ENCODE data around the gene OPN1SW.

Gene OPN1SW

DNA sequence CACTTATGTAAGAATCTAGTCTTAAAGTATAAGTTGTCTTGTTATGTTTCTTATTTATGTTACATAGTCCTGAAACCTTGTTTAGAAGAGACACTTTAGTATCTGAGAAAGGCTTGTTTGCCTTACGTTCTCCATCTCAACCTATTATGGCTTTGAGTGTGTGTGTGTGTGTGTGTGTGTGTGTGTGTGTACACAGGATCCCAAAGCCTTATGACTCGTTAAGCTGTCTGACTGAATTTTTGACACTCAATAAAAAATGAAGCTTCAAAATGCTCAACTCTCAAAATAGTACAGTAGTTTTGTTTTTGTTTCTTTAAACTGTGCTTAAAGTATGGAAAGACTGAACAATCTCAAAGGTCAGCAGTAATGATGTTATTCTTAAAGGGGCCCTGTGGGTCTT lies 18.4 kb downstream of the OPN1SW start:
- DNase-seq, result no peak

DNA sequence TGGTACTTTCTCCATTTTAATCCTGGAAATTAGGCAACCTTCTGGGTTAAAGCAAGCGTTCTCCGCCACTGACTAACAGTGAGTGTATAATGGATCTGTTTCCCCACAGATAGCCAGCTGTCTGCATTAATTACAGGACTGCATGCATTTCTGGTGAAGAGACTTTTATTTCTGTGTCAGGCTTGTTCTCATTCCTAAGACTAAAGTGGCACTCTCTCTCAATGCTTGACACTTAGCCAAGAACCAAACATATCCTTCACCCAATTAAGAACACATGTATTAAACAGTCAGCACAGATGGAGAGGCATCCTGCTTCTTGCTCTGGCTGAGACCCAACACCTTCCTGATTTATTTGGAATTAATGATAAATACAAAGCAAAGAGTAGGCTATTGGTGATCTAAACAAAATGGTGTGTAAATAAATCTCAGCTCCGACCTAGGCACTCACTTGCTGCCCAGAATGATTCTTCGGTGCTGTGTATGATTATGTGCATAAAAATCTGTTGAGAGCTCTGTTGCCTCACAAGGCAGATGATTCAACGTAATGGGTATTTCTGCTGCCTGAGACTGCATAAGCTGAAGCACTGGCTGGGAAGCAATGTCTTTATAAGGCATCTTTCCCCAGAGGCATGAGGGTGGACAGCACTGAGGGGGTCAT lies 19.6 kb downstream of the OPN1SW start:
- no peak for DNase-seq

DNA sequence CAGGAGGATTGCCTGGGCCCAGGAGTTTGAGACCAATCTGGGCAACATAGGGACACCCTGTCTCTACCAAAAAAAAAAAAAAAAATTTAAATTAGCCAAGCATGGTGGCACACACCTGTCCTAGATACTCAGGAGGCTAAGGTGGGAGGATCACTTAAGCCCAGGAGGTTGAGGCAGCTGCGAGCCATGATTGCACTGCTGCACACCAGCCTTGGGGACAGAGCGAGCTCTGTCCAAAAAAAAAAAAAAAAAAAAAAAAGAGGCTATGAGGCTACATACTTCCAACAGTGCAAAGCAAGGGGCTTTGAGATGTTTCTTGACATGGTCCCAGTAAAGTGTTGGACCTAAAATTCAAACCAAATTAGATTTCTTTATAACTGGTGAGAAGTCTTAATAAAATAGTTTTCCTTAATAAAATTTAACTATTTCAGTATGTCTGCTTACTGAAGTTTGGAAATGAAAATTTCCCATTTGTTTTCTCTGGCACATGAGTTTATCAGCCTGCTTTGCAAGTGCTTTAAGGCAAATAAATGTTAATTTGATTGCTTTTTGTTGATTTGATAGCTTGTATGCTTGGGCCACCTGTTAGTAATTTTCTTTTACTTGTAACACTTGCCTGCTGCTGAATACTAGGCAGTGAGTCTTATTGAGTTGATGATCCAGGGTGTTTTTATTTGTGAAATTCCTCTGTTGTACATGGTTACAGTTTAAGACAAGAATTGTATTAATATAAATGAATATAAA lies 20.3 kb downstream of the OPN1SW start:
- DNase-seq, result no peak

DNA sequence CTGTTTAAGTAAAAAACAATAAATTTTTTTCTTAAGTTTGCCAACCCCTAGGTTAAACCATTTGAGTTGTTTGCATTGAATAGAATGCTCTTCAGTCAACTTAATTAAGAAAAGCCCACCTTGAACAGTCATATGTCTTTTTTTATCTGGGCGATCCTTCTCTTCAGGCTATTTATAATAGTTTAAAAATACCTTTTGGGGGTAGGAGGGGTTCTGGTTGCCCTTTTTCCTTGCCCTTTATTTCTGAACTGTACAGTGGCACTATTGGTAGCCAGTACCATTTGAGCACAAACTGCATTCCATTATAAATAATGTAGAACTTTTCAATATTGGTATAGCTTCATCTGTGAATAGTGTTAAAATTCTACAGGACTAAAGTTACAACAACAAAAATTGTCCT lies 23.3 kb downstream of the OPN1SW start:
- DNase-seq, result no peak

DNA sequence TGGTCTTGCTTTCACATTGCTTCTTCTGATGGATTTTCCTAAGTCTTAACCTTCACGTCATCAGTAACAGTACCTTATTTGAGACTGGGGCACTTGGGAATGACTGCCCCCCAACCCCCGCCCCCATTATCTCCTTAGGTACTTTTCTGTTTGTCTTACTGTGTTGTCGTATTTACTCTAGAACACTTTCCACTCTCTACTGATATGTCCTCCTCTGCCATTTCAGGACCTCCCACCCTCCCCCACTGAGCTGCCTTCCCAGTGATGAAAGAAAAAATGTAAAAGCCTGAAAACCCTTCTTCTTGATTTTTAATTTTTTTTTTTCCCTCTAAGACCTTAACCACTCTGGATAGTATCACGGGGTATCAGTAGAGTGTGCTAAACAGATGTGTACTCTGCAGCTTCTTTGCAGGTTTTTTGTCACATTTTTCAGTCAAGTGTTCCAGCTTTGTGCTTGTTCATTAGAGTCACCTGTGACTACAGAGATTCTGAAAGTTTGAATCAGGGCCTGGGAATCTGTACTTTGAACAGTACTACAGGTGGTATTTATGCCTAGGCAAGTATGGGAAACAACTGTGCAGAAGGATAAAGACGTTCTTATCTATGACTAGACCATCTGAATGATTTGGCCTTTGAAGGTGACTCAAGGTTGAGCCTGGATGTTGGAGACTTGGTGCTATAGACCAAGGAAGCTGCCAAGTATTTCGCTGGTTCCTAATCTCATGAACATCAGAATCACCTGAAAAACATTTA lies 28.1 kb downstream of the OPN1SW start:
- DNase-seq, result no peak

DNA sequence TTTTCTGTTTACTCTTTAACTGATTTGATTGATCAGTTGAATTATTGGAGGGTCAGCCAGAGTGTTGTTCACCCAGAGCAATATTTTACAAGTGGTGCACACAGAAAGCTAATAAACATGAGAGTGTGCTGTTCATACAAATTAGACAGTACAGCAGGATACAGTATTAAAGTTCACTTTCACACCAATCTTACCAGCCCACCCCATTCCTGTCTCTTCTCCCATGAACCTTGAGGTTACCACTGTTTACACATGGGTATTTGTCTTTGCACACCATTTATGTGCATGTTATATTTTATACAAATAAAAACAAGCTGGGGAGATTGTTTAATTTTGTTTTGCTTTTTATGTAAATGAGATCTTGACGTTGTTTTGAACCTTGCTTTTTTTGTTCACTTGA lies 29.9 kb downstream of the OPN1SW start:
- DNase-seq, result no peak

DNA sequence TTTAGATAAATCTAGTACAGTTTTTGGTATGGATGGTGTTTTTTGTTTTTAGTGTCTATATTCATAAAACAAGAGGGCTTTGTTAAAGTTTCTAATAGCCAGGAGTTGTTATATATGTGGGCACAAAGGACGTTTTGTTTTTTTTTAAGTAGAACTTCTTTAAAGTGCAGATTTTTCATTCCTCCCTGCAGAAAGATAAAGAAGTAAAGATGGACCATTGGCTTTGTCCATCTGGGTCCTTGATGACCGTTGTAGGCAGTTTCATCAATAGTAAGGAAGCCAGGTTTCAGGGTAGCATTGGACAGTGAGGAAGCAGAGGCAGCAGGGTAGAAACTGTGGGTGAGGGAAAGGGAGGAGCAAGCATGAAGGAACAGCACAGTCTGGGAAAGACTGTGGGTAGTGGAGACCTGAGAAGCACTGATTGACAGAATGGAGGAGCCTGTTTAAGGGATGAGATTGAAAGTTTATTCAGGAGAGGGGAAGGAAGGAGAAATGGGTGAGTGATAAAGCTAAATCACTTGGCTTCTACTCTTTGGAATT lies 31.2 kb downstream of the OPN1SW start:
- no peak for DNase-seq

DNA sequence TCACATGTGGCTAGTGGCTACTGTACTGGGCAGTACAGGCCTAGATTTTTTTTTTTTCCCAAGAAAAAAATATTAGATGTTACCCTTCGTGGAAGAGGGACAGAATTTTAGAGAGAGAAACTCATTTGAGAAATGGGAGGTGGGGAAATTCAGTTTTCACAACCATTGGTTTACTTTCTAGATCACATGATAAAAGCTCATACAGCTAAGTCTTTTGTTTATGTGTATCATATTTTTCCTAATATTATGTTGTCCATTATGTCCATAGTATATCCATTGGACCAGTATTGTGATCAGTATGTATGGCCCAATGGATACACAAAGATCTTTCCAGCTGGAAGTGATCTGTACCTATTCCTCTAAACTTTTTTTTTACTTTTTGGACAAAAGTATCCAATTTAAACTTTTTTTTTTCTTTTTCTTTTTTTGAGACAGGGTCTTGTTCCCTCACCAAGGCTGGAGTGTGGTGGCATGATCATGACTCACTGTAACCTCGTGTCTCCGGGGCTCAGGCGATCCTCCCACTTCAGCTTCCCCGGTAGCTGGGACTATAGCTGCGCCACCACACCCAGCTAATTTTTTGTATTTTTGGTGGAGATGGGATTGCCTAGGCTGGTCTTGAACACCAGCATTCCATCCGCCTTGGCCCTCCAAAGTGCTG lies 32.4 kb downstream of the OPN1SW start:
- DNase-seq, result no peak

DNA sequence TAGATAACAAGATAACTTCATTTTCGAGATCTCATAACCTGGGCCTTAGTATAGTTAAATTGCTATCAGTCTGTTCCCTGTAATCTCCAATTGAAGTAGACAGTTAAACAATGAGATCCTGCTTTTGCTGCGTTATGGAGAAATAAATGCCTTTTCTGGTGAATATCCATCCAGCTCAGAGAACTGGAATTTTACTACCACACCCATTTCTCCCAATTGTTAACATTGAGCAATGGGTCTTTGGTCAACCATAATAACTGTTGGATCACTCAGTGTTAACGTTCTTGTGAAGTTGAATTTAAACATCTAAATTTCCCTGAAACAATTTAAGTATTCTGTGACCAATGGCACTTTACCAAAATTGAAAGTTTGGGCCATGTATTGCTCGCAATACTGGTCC lies 33.4 kb downstream of the OPN1SW start:
- no peak for DNase-seq

DNA sequence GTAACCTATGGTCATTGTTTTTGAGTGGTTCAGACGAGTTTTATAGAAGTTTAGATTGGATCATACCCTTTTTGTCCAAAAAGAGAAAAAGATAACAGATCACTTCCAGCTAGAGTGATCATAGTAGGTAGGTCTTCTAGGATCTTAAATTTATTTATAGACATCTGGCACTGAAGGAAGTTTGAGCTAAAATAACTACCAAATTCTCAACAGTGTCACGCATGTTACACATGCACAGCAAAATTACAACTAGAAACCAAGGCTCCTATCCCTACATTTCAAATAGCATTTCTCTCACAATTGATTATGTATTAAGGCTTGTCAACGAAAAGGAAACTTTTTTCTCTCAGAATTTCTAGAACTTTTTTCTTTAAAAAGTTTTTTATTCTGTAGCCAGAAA lies 34.1 kb downstream of the OPN1SW start:
- DNase-seq, result no peak

DNA sequence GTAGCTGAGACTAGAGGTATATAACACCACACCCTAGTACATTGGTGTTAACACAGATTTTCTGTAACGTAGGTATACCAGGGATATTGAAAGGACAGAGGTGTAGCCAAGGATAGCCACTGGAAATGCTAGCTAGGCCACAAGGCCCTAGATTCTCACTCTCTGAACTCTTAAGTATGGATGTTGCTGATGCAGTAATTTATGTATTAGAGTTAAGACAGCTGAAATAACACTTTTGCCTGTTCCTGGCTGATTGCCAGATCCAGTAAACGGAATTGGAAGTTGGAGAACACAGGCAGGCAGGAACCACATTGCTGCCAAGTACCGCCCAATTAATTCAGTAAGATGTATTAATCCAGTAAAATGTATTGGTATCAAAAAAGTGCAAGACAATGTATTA lies 34.6 kb downstream of the OPN1SW start:
- no peak for DNase-seq

DNA sequence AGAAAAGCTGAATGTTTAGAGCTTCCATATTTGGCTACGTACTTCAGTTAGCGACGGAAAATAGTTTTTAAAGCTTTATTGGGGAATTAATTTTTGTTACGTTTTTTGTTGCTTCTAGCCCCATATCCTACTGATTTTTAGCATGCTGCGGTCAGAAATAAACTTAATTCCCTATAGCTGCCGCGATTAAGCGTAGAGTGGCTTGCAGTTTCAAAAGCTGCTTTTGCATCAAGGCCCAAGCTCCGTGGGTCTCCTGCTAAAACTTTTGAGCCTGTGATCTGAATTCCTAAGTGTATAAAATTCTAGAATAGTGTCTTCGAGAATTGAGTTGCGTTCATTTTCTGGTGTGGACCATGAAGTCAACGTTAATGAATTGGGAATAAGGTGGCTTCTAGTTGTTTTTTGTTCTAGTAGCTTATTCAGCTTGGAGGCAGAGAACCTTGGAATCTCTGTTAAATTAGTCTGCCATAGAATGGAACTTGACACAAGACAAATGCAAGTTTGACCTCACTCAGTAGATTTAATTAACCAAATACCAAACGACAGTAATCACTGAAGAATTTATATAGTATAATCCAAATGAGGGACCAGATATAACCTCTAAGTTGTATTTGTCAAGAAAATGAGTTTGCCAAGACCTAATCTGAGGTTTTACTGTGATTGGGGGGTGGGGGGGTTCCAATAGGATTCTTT lies 35.5 kb downstream of the OPN1SW start:
- no peak for DNase-seq

DNA sequence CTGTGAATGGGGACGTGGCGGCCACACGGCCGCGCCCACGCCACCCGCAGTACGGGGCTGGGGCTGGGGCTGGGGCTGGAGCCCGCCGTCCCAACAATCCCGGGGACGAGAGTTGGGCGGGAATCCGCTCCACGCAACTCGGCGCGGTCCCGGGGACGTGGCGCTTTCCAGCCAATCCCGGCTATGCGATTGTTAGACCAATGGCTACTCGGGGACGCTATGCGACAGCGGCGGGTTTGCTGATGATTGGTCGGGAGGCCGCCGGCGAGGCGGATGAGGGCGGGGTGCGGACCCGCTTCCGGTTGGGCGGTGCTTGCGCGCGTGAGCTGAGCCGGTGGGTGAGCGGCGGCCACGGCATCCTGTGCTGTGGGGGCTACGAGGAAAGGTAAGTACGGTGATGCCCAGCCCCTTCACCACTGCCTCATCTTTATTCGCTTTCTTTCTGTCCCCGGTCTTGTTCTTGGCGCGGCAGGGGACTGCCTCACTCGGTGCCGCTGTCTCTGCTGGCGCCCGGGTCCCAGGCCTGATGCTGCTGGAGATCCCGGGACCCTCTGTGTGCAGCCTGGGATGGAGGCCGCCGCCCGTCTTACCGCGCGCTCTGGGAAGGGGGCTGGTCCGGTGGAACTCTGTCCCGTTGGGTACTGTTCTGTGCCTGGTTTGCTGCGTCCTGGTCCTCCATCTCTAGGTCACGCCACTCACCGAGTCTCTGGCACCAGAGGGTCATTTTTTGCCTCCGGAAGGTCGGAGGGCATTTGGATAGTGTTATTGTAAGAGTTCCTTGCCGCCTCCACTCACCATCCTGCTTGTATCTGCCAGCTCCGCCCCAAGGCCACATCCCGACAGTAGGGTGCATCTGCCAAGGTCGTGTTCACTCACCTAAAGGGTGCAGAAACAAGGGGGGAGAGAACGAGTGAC lies 36.3 kb downstream of the OPN1SW start, which contains the start of gene CALU:
TSS of gene CALU (plus strand) at position 312 of the 915 bp plus-strand sequence. CDS start 9,225 bp downstream, outside the sequence.
- peak; percentile 84 for DNase-seq

DNA sequence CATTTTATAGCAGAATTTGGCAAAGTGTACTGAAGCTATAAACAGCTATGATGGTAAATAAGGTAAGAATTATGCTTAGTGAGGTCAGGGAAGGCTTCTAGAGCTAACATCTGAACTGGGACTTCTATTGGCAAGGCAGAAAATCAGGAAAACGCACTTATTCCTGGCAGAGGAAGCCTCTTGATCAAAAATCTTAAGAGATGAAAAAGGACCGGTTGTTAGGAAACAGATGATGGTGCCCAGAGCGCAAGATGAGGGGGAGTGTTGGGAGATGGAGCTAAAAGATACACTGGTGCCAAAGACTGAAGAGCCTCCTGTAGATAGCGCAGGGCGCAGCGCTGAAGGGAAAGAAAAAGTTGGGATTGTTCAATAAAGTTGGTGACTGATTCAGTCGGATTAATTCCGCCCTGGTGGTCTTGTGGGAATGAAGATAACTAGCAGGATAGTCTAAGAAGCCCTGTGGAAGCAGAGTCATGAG lies 37.0 kb downstream of the OPN1SW start:
- DNase-seq, result no peak

DNA sequence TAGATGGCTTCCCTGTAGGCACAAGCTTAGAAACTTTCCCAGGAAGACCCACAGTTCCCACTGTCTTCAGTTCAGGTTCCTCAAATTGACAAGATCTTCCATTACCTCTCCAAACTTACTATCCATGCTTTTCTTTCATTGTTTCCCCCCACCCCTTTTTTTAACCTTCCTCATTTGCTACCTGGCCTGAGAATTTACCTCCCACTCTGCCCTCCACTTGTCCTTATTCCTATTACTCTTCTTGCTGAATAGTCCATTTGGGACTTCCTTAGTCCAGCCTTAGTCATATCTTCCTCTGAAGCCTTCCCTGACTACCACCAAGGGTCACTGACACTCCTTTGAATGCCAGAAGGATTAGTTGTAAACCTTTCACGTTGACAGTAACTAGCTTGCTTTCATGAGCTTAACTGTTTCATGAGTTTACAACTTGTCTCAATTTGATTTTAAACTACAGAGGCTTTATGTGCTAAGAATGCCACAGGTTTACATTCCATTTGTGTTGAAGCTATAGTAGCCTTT lies 37.7 kb downstream of the OPN1SW start:
- no peak for DNase-seq

DNA sequence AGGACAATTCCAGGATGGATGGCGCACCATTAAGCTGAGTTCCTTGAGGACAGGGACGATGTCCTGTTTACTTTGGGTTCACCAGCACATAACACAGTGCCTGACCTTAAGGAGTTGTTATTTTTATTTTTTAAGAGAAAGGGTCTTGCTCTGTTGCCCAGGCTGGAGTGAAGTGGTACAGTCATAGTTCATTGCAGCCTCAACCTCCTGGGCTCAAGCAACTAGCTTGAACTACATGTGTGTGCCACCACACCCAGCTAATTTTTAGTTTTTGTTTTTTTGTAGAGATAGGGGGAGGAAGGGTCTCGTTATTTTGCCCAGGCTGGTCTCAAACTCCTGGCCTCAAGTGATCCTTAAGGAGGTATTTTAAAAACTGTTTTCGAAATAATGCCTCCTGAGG lies 38.2 kb downstream of the OPN1SW start:
- no peak for DNase-seq

DNA sequence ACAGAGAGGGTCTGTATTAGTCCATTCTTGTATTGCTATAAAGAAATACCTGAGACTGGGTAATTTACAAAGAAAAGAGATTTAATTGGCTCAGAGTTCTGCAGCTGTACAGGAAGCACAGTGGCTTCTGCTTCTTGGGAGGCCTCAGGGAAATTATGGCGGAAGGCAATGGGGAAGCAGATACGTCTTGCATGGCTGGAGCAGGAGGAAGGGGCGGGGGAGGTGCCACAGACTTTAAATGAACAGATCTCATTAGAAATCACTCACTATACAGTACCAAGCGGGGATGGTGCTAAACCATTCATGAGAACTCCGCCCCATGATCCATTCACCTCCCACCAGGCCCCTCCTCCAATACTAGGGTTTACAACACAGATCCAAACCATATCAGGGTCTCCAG lies 40.2 kb downstream of the OPN1SW start:
- DNase-seq, result no peak

DNA sequence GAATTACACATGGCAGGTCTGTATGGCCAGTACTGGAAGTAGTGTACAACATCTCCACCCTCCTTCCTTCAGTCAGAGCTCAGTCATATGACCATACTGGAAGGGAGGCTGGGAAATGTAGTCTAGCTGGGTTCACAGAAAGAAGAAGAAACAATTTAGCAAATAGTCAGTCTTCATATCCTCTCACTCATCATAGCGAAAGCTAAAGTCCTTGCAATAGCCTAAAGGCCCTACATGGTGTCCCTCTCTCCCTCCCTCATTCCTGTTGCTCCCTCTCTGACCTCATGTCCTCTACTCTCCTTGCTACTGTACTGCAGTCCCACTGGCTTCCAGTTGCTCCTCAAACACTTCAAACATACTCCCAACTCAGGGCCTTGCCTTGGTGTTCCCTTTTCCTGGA lies 40.7 kb downstream of the OPN1SW start:
- no peak for DNase-seq

DNA sequence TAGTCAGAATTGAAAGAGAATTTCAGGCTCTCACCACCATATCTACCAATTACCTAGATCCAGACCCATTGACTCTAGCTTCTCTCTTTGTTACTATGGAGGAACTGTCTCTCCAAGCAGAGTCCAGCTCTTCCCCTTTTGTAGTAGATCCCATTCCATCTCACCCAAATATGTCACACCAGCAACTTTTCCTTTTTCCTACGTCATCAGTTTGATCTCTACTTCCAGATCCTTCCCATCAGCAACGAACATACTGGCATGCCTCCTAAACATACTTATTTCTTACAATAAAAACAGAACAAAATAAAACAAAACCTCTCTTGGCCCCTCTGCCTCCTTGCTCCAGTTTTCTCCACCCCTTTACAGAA lies 42.3 kb downstream of the OPN1SW start:
- DNase-seq, result no peak

DNA sequence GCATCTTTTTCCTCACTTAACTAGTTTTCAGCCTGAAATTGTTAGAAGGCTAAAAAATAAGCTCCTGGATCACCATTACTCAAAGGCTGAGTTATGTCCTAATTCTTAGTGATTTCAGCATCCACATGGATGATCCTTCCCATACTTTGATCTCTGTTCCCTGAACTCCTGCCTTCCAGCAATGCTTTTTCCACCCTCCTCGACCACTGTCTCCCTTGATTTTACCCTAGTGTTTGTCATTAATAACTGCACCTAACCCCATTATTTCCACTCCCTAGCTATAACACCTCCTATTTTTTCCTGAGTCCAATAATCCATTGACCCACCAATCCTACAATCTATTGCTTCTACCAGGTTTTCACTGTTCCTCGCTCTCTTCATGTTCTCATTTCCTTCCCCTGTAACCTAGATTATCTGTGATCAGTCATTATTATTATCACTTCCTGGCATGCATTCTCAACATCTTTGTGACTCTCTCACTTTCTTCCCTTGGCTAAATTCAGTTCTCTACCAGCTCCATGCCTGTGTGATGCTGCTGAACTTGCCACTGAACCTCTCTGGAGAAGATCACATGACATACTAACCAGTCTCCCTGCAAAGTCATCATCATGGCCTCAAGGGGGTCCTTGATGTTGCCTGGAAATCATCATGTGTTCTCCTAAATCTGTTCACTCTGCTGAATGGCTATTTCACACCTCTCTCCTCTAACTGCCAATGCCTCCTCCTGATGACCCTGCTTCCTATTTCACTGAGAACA lies 42.9 kb downstream of the OPN1SW start:
- DNase-seq, result no peak
